Peyer's patch (tissue), 4 donors: ENCODE data around the gene PSMD1. TPM values are rescaled to one million over a fixed set of nuclear protein-coding genes. Genes with fewer than 3 reads are reported as not detected.
"Not testable (repeated sequence)": the region's sequence is repeated elsewhere in the genome, so short reads cannot be mapped to it uniquely, and the experiment has no call there.

ENCODE experiments used
- DNase-seq, 3 donors: peaks; one replicate each; pipeline ENCODE4 v3.0.0-alpha.2; 2017 to 2019
- H3K27ac ChIP-seq, 4 donors: fragments of 200-600 bp; sonication (generic); one replicate each; pipeline ENCODE4 v1.5.1; 2016 to 2019
- H3K27me3 ChIP-seq, 2 donors: fragments of 200-600 bp; sonication (generic); one replicate each; pipeline ENCODE4 v1.5.1; 2019
- H3K36me3 ChIP-seq, 3 donors: fragments of 200-600 bp; sonication (generic); one replicate each; pipeline ENCODE4 v1.5.1; 2016 to 2019
- H3K4me1 ChIP-seq, 4 donors: fragments of 200-600 bp; sonication (generic); one replicate each; pipeline ENCODE4 v1.5.1; 2016 to 2019
- H3K4me3 ChIP-seq, 4 donors: fragments of 200-600 bp; sonication (generic); 1 replicate in 3 of 4; 2 replicates in 1 of 4; pipeline ENCODE4 v1.5.1; 2016 to 2019; ENCODE audit warnings: mild to moderate bottlenecking in 1 of 4
- H3K9me3 ChIP-seq, 4 donors: fragments of 200-600 bp; sonication (generic); one replicate each; pipeline ENCODE4 v1.5.1; 2016 to 2019; ENCODE audit warnings: mild to moderate bottlenecking in 1 of 4
- CTCF ChIP-seq, 6 experiments: fragments of 450-650 bp in 4 of 6; fragments of 200-600 bp in 2 of 6; sonication (generic) in 1 of 6; IDR thresholded peaks; one replicate each; pipeline ENCODE4 v1.5.1; 2017 to 2019; ENCODE audit warnings: antibody characterized with exemption in 6 of 6, mild to moderate bottlenecking in 3 of 6, moderate library complexity in 1 of 6
- POLR2A ChIP-seq, 2 donors: fragments of 450-650 bp; IDR thresholded peaks; one replicate each; pipeline ENCODE4 v1.5.1; 2017; ENCODE audit warnings: antibody characterized with exemption in 2 of 2, mild to moderate bottlenecking in 2 of 2, moderate library complexity in 2 of 2
- total RNA-seq, 4 donors: library from RNA; depleted of rRNA; stranded (reverse); fragments of >200 nt; gene quantifications; one replicate each; pipeline ENCODE4 v1.1.0, GENCODE V29; 2016

The PSMD1 gene
- total RNA-seq, 4 donors from 2014 or later = 89.1 to 116 (median 111) TPM

GRCh38 chr2:231017231-231017598 lies 39.5 kb upstream of the PSMD1 start:
- TF ChIP-seq CTCF (IDR thresholded peaks at IDR 0.05) (no peak), POLR2A (IDR thresholded peaks at IDR 0.05) (no peak)
- Histone ChIP-seq H3K4me1 (no peaks in the 10 kb centered on the region), H3K4me3 (no peak overlapping the region), H3K27me3 (no peaks in the 10 kb centered on the region), H3K27ac (no peak overlapping the region), H3K9me3 (no peaks in the 10 kb centered on the region), H3K36me3 (no peaks in the 10 kb centered on the region)
- no peak for DNase-seq

DNA sequence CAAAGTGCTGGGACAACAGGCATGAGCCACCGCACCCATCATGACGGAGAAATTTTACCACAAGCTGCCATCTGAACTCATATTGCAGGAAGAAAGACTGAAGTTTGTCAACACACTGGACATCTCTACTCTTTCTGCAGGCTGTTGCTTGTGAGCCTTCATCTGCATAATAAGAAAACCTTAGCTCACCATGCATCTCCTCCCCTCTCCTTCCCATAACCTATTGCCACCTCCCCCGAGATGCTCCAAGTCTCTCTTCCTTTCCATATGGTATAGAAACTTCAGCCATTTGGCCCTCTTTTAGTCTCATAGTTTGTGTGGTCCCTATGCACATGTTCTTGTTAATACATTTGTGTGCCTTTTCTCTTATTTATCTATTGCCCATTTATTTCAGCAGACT lies 38.5 kb upstream of the PSMD1 start:
- no peak overlapping the region for H3K4me3 ChIP-seq
- no peak overlapping the region for H3K27ac ChIP-seq
- no peaks in the 10 kb centered on the region for H3K36me3 ChIP-seq
- no peaks in the 10 kb centered on the region for H3K27me3 ChIP-seq
- TF ChIP-seq CTCF (IDR thresholded peaks at IDR 0.05) (no peak), POLR2A (IDR thresholded peaks at IDR 0.05) (no peak)
- no peak for DNase-seq
- no peaks in the 10 kb centered on the region for H3K9me3 ChIP-seq
- no peaks in the 10 kb centered on the region for H3K4me1 ChIP-seq

- not testable (repeated sequence) for H3K4me3 ChIP-seq, DNase-seq, H3K27ac ChIP-seq, H3K27me3 ChIP-seq, H3K9me3 ChIP-seq, H3K4me1 ChIP-seq, H3K36me3 ChIP-seq
Measured at GRCh38 chr2:231025059-231025458, 31.6 kb upstream of the PSMD1 start.

- Histone ChIP-seq H3K4me1 (no peaks in the 10 kb centered on the region), H3K9me3 (no peaks in the 10 kb centered on the region), H3K4me3 (no peak overlapping the region), H3K36me3 (no peaks in the 10 kb centered on the region), H3K27ac (no peak overlapping the region), H3K27me3 (no peaks in the 10 kb centered on the region)
- TF ChIP-seq POLR2A (IDR thresholded peaks at IDR 0.05) (no peak), CTCF (IDR thresholded peaks at IDR 0.05) (no peak)
- no peak for DNase-seq
Measured at GRCh38 chr2:231028889-231029288, 27.8 kb upstream of the PSMD1 start.

GRCh38 chr2:231029563-231029962 lies 27.1 kb upstream of the PSMD1 start:
- Histone ChIP-seq H3K27ac (no peak overlapping the region), H3K4me3 (no peak overlapping the region), H3K9me3 (no peaks in the 10 kb centered on the region), H3K36me3 (no peaks in the 10 kb centered on the region), H3K27me3 (no peaks in the 10 kb centered on the region), H3K4me1 (no peaks in the 10 kb centered on the region)
- TF ChIP-seq CTCF (IDR thresholded peaks at IDR 0.05) (no peak), POLR2A (IDR thresholded peaks at IDR 0.05) (no peak)
- DNase-seq = no peak

DNA sequence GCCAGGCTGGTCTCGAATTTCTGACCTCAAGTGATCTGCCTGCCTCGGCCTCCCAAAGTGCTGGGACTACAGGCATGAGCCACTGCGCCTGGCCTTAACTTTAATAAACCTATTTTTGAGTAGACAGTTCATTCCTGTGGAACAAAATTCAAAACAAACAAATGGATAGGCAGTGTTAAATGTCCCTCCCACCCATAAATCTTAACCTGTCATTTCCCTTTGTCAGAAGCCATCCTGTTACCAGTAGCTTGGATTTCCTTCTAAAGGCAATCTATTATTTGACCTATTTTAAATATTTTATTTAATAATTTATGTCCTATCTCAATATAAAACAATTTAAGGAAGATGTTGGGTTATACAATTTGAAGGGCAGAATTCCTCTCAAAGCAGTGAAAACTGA lies 25.9 kb upstream of the PSMD1 start:
- no peak for DNase-seq
- Histone ChIP-seq H3K9me3 (no peaks in the 10 kb centered on the region), H3K4me1 (no peaks in the 10 kb centered on the region), H3K27me3 (peaks cover 0 to 2% of the 10 kb centered on the region in 2 donors), H3K27ac (no peak overlapping the region), H3K4me3 (no peak overlapping the region), H3K36me3 (no peaks in the 10 kb centered on the region)
- TF ChIP-seq CTCF (IDR thresholded peaks at IDR 0.05) = no peak
- TF ChIP-seq POLR2A (IDR thresholded peaks at IDR 0.05) = no peak
